Measurements from ENCODE around the gene PEAR1. TPM values are rescaled to one million over a fixed set of nuclear protein-coding genes. Genes with fewer than 3 reads are reported as not detected.

Gene PEAR1
- 1 to 10 TPM in 1 of 3 donors, under 1 TPM in 2; 0.52 to 1.4 (median 0.80) TPM for total RNA-seq
- 1.1 TPM for total RNA-seq (2013)

GRCh38 chr1:156893048-156893953 lies at the start of gene PEAR1:
PEAR1 (plus strand) TSS chr1:156893718; CDS start chr1:156903927, 10,209 bp downstream.
- ATAC-seq (no peak), DNase-seq (peak in 1 of 2 donors; percentile 27)
- H3K9me3 Mint-ChIP-seq, result no peaks in the 10 kb centered on the region
- no peak for TF ChIP-seq CTCF (IDR thresholded peaks at IDR 0.05)
- WGBS (ENCODE audit: insufficient coverage), result 12% methylated on average over 57 of the region's 60 CpGs
- intact Hi-C loops (cut with micrococcal nuclease), result no loop called here
- H3K4me1 Mint-ChIP-seq, result peaks cover 12 to 28% of the 10 kb centered on the region in 2 donors
- peaks cover 30 to 51% of the 10 kb centered on the region in 2 donors for H3K27me3 Mint-ChIP-seq (ENCODE audit: low read depth in 2 of 2)
- H3K27ac ChIP-seq (ENCODE audit: low read length), result no peak within 1 kb of the TSS
- H3K9me3 ChIP-seq (ENCODE audit: control insufficient read depth, insufficient read depth, low read length), result no peaks in the 10 kb centered on the region
- peaks cover 29% of the 10 kb centered on the region for H3K27me3 ChIP-seq (ENCODE audit: control insufficient read depth, insufficient read depth, low read length)
- no peak within 1 kb of the TSS for H3K4me3 ChIP-seq (ENCODE audit: low read length)
- H3K36me3 ChIP-seq (ENCODE audit: control insufficient read depth, insufficient read depth, low read length), result no peaks in the 10 kb centered on the region
- peaks cover 20% of the 10 kb centered on the region for H3K4me1 ChIP-seq (ENCODE audit: control insufficient read depth, insufficient read depth, low read length)
- H3K27ac Mint-ChIP-seq, result no peak within 1 kb of the TSS
- H3K36me3 Mint-ChIP-seq, result no peaks in the 10 kb centered on the region
- peak within 1 kb of the TSS; percentile 75 for H3K4me3 Mint-ChIP-seq

GRCh38 chr1:156844102-156844501 lies 49.4 kb upstream of the PEAR1 start:
- TF ChIP-seq CTCF (IDR thresholded peaks at IDR 0.05), result no peak
- no peak overlapping the region for H3K27ac ChIP-seq (ENCODE audit: low read length)
- H3K4me1 ChIP-seq (ENCODE audit: control insufficient read depth, insufficient read depth, low read length), result peaks cover 31% of the 10 kb centered on the region
- H3K4me1 Mint-ChIP-seq, result peaks cover 15 to 43% of the 10 kb centered on the region in 2 donors
- 54% methylated on average over 5 of the region's 6 CpGs for WGBS (ENCODE audit: insufficient coverage)
- H3K9me3 Mint-ChIP-seq, result no peaks in the 10 kb centered on the region
- intact Hi-C loops (cut with micrococcal nuclease), result no loop called here
- no peaks in the 10 kb centered on the region for H3K36me3 Mint-ChIP-seq
- no peak overlapping the region for H3K4me3 ChIP-seq (ENCODE audit: low read length)
- H3K27me3 ChIP-seq (ENCODE audit: control insufficient read depth, insufficient read depth, low read length), result peaks cover 27% of the 10 kb centered on the region
- no peak for DNase-seq
- H3K4me3 Mint-ChIP-seq, result peak overlapping the region; percentile 77
- peaks cover 25 to 52% of the 10 kb centered on the region in 2 donors for H3K27me3 Mint-ChIP-seq (ENCODE audit: low read depth in 2 of 2)
- H3K9me3 ChIP-seq (ENCODE audit: control insufficient read depth, insufficient read depth, low read length), result no peaks in the 10 kb centered on the region
- H3K36me3 ChIP-seq (ENCODE audit: control insufficient read depth, insufficient read depth, low read length), result no peaks in the 10 kb centered on the region
- no peak for ATAC-seq
- peak overlapping the region in 1 of 2 donors; percentile 12 for H3K27ac Mint-ChIP-seq

- H3K27ac ChIP-seq (ENCODE audit: low read length), result no peak overlapping the region
- peaks cover 27% of the 10 kb centered on the region for H3K27me3 ChIP-seq (ENCODE audit: control insufficient read depth, insufficient read depth, low read length)
- 29% methylated on average over 14 of the region's 14 CpGs for WGBS (ENCODE audit: insufficient coverage)
- H3K9me3 Mint-ChIP-seq, result no peaks in the 10 kb centered on the region
- peaks cover 25 to 52% of the 10 kb centered on the region in 2 donors for H3K27me3 Mint-ChIP-seq (ENCODE audit: low read depth in 2 of 2)
- peaks cover 15 to 40% of the 10 kb centered on the region in 2 donors for H3K4me1 Mint-ChIP-seq
- TF ChIP-seq CTCF (IDR thresholded peaks at IDR 0.05), result no peak
- no peak for DNase-seq
- peak overlapping the region in 1 of 2 donors; percentile 52 for H3K27ac Mint-ChIP-seq
- no peak overlapping the region for H3K4me3 ChIP-seq (ENCODE audit: low read length)
- no peaks in the 10 kb centered on the region for H3K36me3 ChIP-seq (ENCODE audit: control insufficient read depth, insufficient read depth, low read length)
- H3K9me3 ChIP-seq (ENCODE audit: control insufficient read depth, insufficient read depth, low read length), result no peaks in the 10 kb centered on the region
- no peaks in the 10 kb centered on the region for H3K36me3 Mint-ChIP-seq
- intact Hi-C loops (cut with micrococcal nuclease), result no loop called here
- H3K4me3 Mint-ChIP-seq, result peak overlapping the region; percentile 77
- no peak for ATAC-seq
- H3K4me1 ChIP-seq (ENCODE audit: control insufficient read depth, insufficient read depth, low read length), result peaks cover 28% of the 10 kb centered on the region
These were observed 48.9 kb upstream of the PEAR1 start for GRCh38 chr1:156844638-156845037.
